Ovary (tissue), 9 donors: ENCODE data around the gene ZC3H7A. TPM values are rescaled to one million over a fixed set of nuclear protein-coding genes. Genes with fewer than 3 reads are reported as not detected.

ENCODE experiments used
- DNase-seq, 5 donors: peaks; one replicate each; pipeline ENCODE4 v3.0.0-alpha.2; 2019 to 2020
- H3K27ac ChIP-seq, 2 donors: fragments of 200-600 bp; one replicate each; pipeline versions ENCODE4 v1.5.1 to v1.8.0; 2019 to 2022
- H3K27me3 ChIP-seq: fragments of 200-600 bp; one replicate; pipeline ENCODE4 v1.8.0; 2022
- H3K36me3 ChIP-seq: fragments of 200-600 bp; sonication (generic); one replicate; pipeline ENCODE4 v1.5.1; 2019
- H3K4me1 ChIP-seq: one replicate; pipeline ENCODE4 v1.8.1; 2013; ENCODE audit warnings: mild to moderate bottlenecking, moderate library complexity; ENCODE audit not compliant: insufficient read depth
- H3K4me3 ChIP-seq: fragments of 200-600 bp; sonication (generic); one replicate; pipeline ENCODE4 v1.5.1; 2017
- H3K9me3 ChIP-seq, 2 donors: fragments of 200-600 bp in 1 of 2; sonication (generic) in 1 of 2; one replicate each; pipeline versions ENCODE4 v1.5.1 to v1.8.1; 2013 to 2019; ENCODE audit warnings: mild to moderate bottlenecking in 1 of 2, moderate library complexity in 1 of 2
- CTCF ChIP-seq, 3 donors: fragments of 450-650 bp in 2 of 3; fragments of 200-600 bp in 1 of 3; IDR thresholded peaks; one replicate each; pipeline versions ENCODE4 v1.5.1 to v1.8.0; 2016 to 2022; ENCODE audit warnings: antibody characterized with exemption in 3 of 3, mild to moderate bottlenecking in 1 of 3
- EP300 ChIP-seq: sonication (generic); formaldehyde crosslinking; IDR thresholded peaks from one replicate; pipeline ENCODE4 v1.6.1; 2017; ENCODE audit warnings: antibody characterized with exemption
- POLR2A ChIP-seq: fragments of 450-650 bp; IDR thresholded peaks from one replicate; pipeline ENCODE4 v1.6.1; 2017; ENCODE audit warnings: antibody characterized with exemption, mild to moderate bottlenecking, moderate library complexity
- WGBS, 3 donors: extraction: QIAGEN DNeasy Blood & Tissue Kit in 1 of 3; methylation state at CpG; one replicate each; pipeline versions ENCODE4 v1.1.5 to v1.1.7; 2013 to 2017; 5-methylcytosine and 5-hydroxymethylcytosine counted together
- intact Hi-C, 4 donors: fragments of 100-400 bp; cut with DNase I; formaldehyde crosslinking; loops; one replicate each; pipeline versions ENCODE4 v1.11.0 to v1.15.1; 2022 to 2023
- polyA plus RNA-seq, 2 donors: library from polyadenylated mRNA; stranded (reverse); fragments of 200-250 nt in 1 of 2; fragments of 350-450 nt in 1 of 2; fragmentation: Illumina TruSeq in 1 of 2; extraction: RNeasy Lipid Tissue Mini Kit (QIAGEN cat#74804) in 1 of 2; gene quantifications; one replicate each; pipeline ENCODE4 v1.2.3, GENCODE V29; 2013 to 2014
- total RNA-seq, 7 donors: library from RNA; depleted of rRNA in 2 of 7; stranded (reverse); fragments of >200 nt in 2 of 7; fragmentation: NEBNext Ultra II Directional in 3 of 7; extraction: Animal tissue kit (Norgen Biotek cat#: 25700) in 3 of 7; gene quantifications; one replicate each; pipeline versions ENCODE4 v1.1.0 to v1.2.4, GENCODE V29; 2016 to 2023
- donor health status: DM: no; HTN: no; CAD: no; lungs with moderate emphysema.
- donor health status: DM: no; HTN: no; CAD: no.
- donor health status: Bipolar disorder and iron deficiency.
- donor health status: DM: yes; HTN: yes; CAD: no.
- donor health status: DM: no; HTN: no; CAD: no.
- donor health status: DM: yes; HTN: yes; CAD: no.

The ZC3H7A gene
- total and polyA plus RNA-seq, 9 donors, result 34.9 to 60.9 (median 50.7) TPM

- no peaks in the 10 kb centered on the region for H3K9me3 ChIP-seq
- no peak for DNase-seq
- intact Hi-C loops, result no loop called here
- H3K27ac ChIP-seq, result no peak overlapping the region
- WGBS, 3 donors, result 85 to 92% (median 87%) methylated on average over 4 of the region's 4 CpGs
- no peaks in the 10 kb centered on the region for H3K27me3 ChIP-seq
- no peaks in the 10 kb centered on the region for H3K36me3 ChIP-seq
- H3K4me3 ChIP-seq, result no peak overlapping the region
- no peaks in the 10 kb centered on the region for H3K4me1 ChIP-seq
- no peak for TF ChIP-seq CTCF (IDR thresholded peaks at IDR 0.05)
- TF ChIP-seq POLR2A, result no peak
- TF ChIP-seq EP300, result no peak
These were observed 69.1 kb downstream of the ZC3H7A start for GRCh38 chr16:11727796-11728543.

DNA sequence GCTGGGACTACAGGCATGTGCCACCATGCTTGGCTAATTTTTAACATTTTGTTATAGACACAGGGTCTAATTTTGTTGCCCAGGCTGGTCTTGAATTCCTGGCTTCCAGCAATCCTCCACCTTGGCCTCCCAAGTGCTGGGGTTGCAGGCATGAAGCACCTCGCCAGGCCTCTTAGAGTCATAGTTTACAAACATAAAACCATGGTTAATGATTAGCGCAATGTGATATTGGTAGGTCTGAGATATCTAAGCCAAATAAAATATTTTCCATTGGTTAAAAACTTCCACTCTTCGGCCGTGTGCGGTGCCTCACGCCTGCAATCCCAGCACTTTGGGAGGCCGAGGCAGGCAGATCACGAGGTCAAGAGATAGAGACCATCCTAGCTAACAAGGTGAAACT is 71.0 kb downstream of the ZC3H7A start:
- Histone ChIP-seq H3K27me3 (no peaks in the 10 kb centered on the region), H3K36me3 (no peaks in the 10 kb centered on the region), H3K4me1 (no peaks in the 10 kb centered on the region), H3K4me3 (no peak overlapping the region), H3K9me3 (no peaks in the 10 kb centered on the region), H3K27ac (no peak overlapping the region)
- WGBS, 3 donors, result 83 to 97% (median 94%) methylated on average over 8 of the region's 8 CpGs
- intact Hi-C loops, result no loop called here
- no peak for TF ChIP-seq POLR2A
- TF ChIP-seq EP300, result no peak
- TF ChIP-seq CTCF (IDR thresholded peaks at IDR 0.05), result no peak
- no peak for DNase-seq

GRCh38 chr16:11725457-11725856 is 71.6 kb downstream of the ZC3H7A start:
- no peak for DNase-seq
- intact Hi-C loops, result no loop called here
- no peak for TF ChIP-seq EP300
- no peak for TF ChIP-seq CTCF (IDR thresholded peaks at IDR 0.05)
- no peak for TF ChIP-seq POLR2A
- WGBS, 3 donors, result 74 to 93% (median 83%) methylated on average over 1 of the region's 1 CpG
- no peak overlapping the region for H3K27ac ChIP-seq
- H3K4me1 ChIP-seq, result no peaks in the 10 kb centered on the region
- no peaks in the 10 kb centered on the region for H3K36me3 ChIP-seq
- no peaks in the 10 kb centered on the region for H3K9me3 ChIP-seq
- H3K4me3 ChIP-seq, result no peak overlapping the region
- no peaks in the 10 kb centered on the region for H3K27me3 ChIP-seq

GRCh38 chr16:11722468-11722808 is 74.6 kb downstream of the ZC3H7A start:
- H3K4me1 ChIP-seq, result no peaks in the 10 kb centered on the region
- no peaks in the 10 kb centered on the region for H3K9me3 ChIP-seq
- no peak for TF ChIP-seq EP300
- TF ChIP-seq CTCF (IDR thresholded peaks at IDR 0.05), result no peak
- no peak for TF ChIP-seq POLR2A
- no peaks in the 10 kb centered on the region for H3K36me3 ChIP-seq
- H3K27me3 ChIP-seq, result no peaks in the 10 kb centered on the region
- H3K27ac ChIP-seq, result no peak overlapping the region
- intact Hi-C loops, result no loop called here
- no peak for DNase-seq
- WGBS, 3 donors, result 86 to 95% (median 92%) methylated on average over 3 of the region's 3 CpGs
- H3K4me3 ChIP-seq, result no peak overlapping the region
